NCI-H1417 treated with DMSO at 0.1 percent for 48 hours (cell line): ENCODE data around the gene PIK3CG.
"Not testable (repeated sequence)": the region's sequence is repeated elsewhere in the genome, so short reads cannot be mapped to it uniquely, and the experiment has no call there.

Experiments used
- DNase-seq: peaks from one replicate; lab custom pipeline; 2025; lab: John Stamatoyannopoulos, UW

The PIK3CG gene

GRCh38 chr7:106865130-106866041 is at the start of gene PIK3CG:
TSS of gene PIK3CG (plus strand) at chr7:106865282. CDS start at chr7:106867562, 2,280 bp downstream.
- no peak for DNase-seq

- no peak for DNase-seq
Observed at GRCh38 chr7:106817098-106817497, 48.0 kb upstream of the PIK3CG start.

DNA sequence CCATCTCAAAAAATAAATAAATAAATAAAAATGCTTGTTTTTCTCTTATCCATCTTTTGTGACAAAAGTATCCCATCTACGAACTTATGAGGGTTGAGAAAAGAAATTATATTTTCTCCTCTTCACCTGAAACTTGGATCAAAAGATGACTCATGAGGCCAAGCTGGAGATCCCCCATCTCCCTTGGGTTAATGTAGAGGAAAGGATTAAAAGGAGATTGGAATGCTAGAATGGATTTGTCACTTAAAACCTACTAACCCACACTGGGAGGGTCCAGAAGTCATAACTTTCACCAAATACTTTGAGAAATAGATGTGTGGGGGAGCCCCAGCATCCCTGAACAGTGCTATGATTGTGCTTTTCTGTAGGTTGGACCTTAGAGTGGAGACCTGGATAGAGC is 46.3 kb upstream of the PIK3CG start:
- no peak for DNase-seq

- DNase-seq: no peak
Observed at GRCh38 chr7:106819546-106819945, 45.5 kb upstream of the PIK3CG start.

- no peak for DNase-seq
Observed at GRCh38 chr7:106820321-106821217, 44.5 kb upstream of the PIK3CG start.

- no peak for DNase-seq
Observed at GRCh38 chr7:106823631-106824030, 41.5 kb upstream of the PIK3CG start.

DNA sequence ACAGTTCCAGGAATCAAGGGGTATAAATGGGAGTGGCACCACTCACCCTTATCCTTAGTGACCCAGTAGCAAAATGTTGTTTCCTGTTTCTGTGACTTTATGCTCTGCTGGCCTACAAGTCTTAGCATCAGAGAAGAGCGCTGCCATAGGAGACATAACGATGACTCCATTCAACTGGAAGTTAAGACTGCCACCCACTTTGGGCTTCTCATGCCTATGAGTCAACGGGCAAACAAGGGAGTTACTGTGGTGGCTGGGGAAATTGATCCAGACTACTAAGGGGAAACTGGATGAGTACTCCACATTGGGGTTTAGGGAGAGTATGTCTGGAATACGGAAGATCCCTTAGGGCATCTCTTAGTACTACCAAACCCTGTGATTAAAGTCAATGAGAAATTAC is 40.6 kb upstream of the PIK3CG start:
- DNase-seq: no peak

GRCh38 chr7:106827626-106828025 is 37.5 kb upstream of the PIK3CG start:
- DNase-seq: no peak

DNA sequence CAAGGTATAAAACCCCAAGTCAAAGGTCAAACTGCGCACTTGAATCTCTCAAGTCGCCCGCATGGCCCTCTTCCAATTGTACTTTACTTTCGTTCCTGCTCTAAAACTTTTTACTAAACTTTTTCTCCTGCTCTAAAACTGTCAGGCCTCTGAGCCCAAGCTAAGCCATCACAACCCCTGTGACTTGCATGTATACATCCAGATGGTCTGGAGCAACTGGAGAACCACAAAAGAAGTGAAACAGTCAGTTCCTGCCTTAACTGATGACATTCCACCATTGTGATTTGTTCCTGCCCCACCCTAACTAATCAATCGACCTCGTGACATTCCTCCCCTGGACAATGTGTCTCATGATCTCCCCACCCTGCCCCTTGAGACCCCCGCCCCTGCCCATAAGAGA is 35.6 kb upstream of the PIK3CG start:
- DNase-seq: no peak

DNA sequence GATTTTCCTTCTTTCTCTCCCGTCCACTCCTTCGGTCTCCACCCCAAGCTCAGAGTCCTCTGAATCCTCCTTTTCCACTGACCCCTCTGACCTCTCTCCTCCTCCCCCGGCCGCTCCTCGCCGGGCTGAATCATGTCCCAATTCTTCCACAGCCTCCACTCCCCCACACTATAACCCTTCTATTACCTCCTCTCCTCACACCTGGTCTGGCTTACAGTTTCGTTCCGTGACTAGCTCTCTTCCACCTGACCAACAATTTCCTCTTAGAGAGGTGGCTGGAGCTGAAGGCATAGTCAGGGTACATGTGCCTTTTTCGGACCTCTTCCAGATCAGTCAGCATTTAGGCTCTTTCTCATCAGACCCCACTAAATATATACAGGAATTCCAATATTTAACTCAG is 34.2 kb upstream of the PIK3CG start:
- DNase-seq: not testable (repeated sequence)

- no peak for DNase-seq
Observed at GRCh38 chr7:106836816-106837215, 28.3 kb upstream of the PIK3CG start.

- DNase-seq: no peak
Observed at GRCh38 chr7:106839511-106839910, 25.6 kb upstream of the PIK3CG start.

DNA sequence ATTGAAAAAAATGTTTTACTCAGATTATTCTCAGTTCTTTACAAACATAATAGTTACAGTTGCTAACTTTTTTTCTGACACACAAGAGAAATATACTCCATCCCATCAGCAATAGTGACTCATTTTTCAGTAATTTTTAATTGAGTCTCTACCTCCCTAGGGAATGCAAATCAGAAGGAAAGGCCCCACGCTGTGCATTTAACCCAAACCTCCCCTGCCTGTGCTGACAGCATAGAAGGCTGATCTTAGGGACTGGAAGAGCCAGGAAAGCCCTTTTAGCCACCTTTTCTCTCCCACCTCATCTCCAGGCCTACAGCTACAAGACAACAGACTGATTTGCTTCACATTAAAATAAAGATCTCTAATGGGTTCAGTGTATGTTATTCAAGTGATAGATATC is 24.7 kb upstream of the PIK3CG start:
- DNase-seq: no peak

GRCh38 chr7:106841896-106842390 is 23.1 kb upstream of the PIK3CG start:
- DNase-seq: peak; percentile 92

- DNase-seq: no peak
Observed at GRCh38 chr7:106844279-106844997, 20.6 kb upstream of the PIK3CG start.

GRCh38 chr7:106848049-106848448 is 17.0 kb upstream of the PIK3CG start:
- no peak for DNase-seq

- DNase-seq: no peak
Observed at GRCh38 chr7:106848851-106849442, 16.1 kb upstream of the PIK3CG start.

DNA sequence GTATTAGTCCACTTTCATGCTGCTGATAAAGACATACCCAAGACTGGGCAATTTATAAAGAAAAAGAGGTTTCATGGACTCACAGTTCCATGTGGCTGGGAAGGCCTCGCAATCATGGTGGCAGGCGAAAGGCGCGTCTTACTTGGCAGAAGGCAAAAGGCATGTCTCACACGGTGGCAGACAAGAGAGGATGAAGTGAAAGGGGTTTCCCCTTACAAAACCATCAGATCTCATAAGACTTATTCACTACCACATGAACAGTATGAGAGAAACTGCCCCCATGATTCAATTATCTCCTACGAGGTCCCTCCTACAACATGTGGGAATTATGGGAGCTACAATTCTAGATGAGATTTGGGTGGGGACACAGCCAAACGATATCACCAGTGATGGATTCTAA is 13.4 kb upstream of the PIK3CG start:
- DNase-seq: not testable (repeated sequence)

DNA sequence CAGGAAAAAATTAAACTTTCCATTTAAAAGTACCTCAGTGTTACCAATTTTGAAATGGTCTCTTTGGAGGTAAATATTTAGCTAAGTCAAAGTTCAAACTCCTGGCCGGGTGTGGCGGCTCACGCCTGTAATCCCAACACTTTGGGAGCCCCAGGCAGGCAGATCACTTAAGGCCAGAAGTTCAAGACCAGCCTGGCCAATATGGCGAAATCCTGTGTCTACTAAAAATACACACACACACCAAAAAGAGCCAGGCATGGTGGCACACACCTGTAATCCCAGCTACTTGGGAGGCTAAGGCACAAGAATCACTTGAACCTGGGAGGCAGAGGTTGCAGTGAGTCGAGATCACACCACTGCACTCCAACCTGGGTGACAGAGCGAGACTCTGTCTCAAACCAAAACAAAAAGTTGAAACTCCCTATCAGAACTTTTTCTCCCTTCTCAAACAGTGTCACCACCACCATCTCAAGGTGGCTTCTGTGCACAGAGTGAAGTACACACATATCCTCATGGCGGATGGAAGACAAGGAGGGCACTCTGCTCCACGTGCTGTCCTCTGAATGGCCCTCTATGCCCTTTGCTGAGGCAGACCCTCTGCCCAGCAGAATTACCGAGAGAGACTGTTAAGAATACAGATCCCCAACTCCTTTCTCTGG is 11.7 kb upstream of the PIK3CG start:
- no peak for DNase-seq

- no peak for DNase-seq
Observed at GRCh38 chr7:106855540-106856132, 9.4 kb upstream of the PIK3CG start.
